ENCODE data around the gene PTRH1.
A peak's percentile ranks its signal among the peaks of the same experiment; 100 is the strongest.
"Not testable (repeated sequence)": the region's sequence is repeated elsewhere in the genome, so short reads cannot be mapped to it uniquely, and the experiment has no call there.

Gene PTRH1

GRCh38 chr9:127715470-127716337 lies at the start of gene PTRH1, which contains the start of gene TTC16:
TSS of gene PTRH1 (minus strand) at chr9:127715663. CDS start at chr9:127715639, 24 bp downstream.
TSS of gene TTC16 (plus strand) at chr9:127716079. CDS start at chr9:127716146, 67 bp downstream.
- DNase-seq (ENCODE audit: low spot score): peak; percentile 95

- no peak for DNase-seq (ENCODE audit: low spot score)
Observed at GRCh38 chr9:127763918-127764384, 48.5 kb upstream of the PTRH1 start.

GRCh38 chr9:127762111-127762676 lies 46.7 kb upstream of the PTRH1 start:
- no peak for DNase-seq (ENCODE audit: low spot score)

- no peak for DNase-seq (ENCODE audit: low spot score)
Observed at GRCh38 chr9:127761491-127761956, 46.1 kb upstream of the PTRH1 start.

GRCh38 chr9:127761061-127761460 lies 45.6 kb upstream of the PTRH1 start:
- no peak for DNase-seq (ENCODE audit: low spot score)

- DNase-seq (ENCODE audit: low spot score): no peak
Observed at GRCh38 chr9:127758843-127759242, 43.4 kb upstream of the PTRH1 start.

- not testable (repeated sequence) for DNase-seq (ENCODE audit: low spot score)
Observed at GRCh38 chr9:127756776-127757175, 41.3 kb upstream of the PTRH1 start.

- no peak for DNase-seq (ENCODE audit: low spot score)
Observed at GRCh38 chr9:127756233-127756632, 40.8 kb upstream of the PTRH1 start.

- DNase-seq (ENCODE audit: low spot score): no peak
Observed at GRCh38 chr9:127755061-127756060, 39.9 kb upstream of the PTRH1 start.

- DNase-seq (ENCODE audit: low spot score): no peak
Observed at GRCh38 chr9:127754099-127755060, 38.9 kb upstream of the PTRH1 start.

GRCh38 chr9:127753622-127754021 lies 38.2 kb upstream of the PTRH1 start:
- DNase-seq (ENCODE audit: low spot score): no peak

- no peak for DNase-seq (ENCODE audit: low spot score)
Observed at GRCh38 chr9:127753148-127753547, 37.7 kb upstream of the PTRH1 start.

GRCh38 chr9:127751269-127752054 lies 36.0 kb upstream of the PTRH1 start:
- no peak for DNase-seq (ENCODE audit: low spot score)

- no peak for DNase-seq (ENCODE audit: low spot score)
Observed at GRCh38 chr9:127749090-127749787, 33.8 kb upstream of the PTRH1 start.

GRCh38 chr9:127746959-127747569 lies 31.6 kb upstream of the PTRH1 start:
- no peak for DNase-seq (ENCODE audit: low spot score)

GRCh38 chr9:127744398-127745110 lies 29.1 kb upstream of the PTRH1 start:
- no peak for DNase-seq (ENCODE audit: low spot score)

- peak; percentile 78 for DNase-seq (ENCODE audit: low spot score)
Observed at GRCh38 chr9:127742435-127743088, 27.1 kb upstream of the PTRH1 start.
